Epidermal melanocyte (primary cell): ENCODE results near the gene PPIL3.

Experiments used
- DNase-seq: peaks from one replicate; pipeline ENCODE4 v3.0.0; 2011; ENCODE audit warnings: low spot score; ENCODE audit not compliant: insufficient read length

The PPIL3 gene

GRCh38 chr2:200861617-200862155 lies 27.2 kb downstream of the PPIL3 start:
- no peak for DNase-seq

DNA sequence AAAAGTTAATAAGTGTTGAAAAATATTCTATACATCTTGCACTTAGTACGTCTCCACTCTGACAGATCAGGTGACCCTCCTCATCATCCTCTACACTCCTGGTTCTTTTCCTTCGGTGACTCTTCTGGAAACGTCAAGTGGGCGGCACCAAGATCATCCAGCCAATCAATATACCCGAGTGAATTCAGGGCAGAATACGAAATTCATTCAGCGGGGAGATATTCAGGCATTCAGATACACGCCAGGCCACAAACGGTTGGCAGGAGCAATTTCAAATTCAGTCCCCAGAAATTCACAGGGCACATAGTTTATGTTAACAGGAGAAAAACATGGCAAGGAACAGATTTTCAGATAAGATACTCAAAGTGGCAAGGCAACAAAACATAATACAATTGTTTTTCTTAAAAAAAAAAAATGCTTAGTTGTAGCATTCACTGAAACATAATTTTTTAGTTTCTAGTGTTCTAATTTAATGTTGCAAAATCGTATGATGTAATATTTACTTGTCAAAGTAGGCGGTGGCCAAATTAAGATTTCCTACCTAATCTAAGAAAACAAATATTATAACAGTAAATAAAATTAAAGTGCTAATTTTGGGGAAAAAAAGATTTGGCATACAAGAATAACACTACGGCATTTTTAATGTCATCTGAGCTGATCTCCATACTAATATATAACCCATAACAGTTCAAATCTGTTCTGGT lies 28.6 kb downstream of the PPIL3 start:
- DNase-seq: no peak

DNA sequence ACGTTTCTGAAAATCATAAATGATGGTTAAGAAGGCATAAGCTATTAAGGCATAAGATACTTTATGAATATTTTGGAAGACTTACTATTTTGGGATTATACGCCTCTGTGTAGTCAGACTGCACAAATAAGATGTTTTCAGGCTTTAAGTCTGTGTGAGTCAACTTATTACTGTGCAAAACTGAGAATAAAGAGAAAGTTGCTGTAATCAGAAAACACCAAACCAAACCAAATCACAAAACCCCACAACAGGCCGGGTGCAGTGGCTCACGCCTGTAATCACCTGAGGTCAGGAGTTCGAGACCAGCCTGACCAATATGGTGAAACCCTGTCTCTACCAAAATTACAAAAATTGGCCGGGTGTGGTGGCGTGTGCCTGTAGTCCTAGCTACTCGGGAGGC lies 32.1 kb downstream of the PPIL3 start:
- DNase-seq: no peak

DNA sequence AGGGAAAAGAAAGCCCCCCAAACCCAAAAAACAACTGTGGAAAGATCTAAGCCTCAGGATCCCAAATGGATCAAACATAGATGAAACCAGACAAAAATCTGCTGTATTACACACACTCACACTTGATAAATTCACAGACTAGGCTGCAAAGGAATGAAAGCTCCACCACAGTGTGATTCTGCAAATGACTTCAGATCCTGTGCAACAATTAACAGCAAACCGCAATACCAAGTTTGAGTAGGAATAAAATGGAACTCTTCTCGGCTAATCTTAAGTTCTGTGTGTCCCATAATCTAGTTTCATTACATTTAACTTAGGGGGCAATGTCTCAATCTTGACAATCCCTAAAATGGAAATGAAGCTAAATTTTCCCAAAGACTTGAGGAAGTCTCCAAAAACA lies 36.3 kb downstream of the PPIL3 start:
- DNase-seq: no peak

DNA sequence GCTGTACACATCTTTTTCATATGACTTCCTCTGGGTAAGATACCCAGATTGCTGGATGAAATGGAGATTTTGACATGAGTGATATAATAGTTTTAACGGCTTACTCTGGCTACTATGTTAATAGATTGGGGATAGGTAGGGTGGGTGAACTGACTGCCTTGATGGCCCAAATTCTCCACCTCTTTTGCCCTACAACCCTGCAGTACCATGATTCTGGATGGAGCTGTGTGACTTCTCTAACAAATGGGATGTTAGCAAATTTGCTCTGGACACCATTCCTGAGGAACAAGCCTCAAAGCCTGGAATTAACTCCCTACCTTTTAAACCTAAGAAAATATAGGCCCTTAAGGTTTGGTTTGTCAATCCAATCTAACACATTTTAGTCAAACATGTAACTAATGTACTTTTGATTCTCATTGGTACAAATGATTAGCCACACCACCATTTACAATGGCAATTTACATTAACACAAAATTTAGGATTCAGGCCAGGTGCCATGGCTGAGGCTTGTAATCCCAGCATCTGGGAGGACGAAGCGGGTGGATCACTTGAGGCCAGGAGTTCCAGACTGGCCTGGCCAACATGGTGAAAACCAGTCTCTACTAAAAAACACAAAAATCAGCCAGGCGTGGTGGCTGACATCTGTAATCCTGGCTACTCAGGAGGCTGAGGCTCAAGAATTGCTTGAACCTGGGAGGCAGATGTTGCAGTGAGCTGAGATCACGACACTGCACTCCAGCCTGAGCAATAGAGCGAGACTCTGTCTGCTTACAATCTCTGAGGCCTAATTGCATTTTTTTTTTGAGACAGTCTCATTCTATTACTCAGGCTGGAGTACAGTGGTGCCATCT lies 37.3 kb downstream of the PPIL3 start:
- no peak for DNase-seq

DNA sequence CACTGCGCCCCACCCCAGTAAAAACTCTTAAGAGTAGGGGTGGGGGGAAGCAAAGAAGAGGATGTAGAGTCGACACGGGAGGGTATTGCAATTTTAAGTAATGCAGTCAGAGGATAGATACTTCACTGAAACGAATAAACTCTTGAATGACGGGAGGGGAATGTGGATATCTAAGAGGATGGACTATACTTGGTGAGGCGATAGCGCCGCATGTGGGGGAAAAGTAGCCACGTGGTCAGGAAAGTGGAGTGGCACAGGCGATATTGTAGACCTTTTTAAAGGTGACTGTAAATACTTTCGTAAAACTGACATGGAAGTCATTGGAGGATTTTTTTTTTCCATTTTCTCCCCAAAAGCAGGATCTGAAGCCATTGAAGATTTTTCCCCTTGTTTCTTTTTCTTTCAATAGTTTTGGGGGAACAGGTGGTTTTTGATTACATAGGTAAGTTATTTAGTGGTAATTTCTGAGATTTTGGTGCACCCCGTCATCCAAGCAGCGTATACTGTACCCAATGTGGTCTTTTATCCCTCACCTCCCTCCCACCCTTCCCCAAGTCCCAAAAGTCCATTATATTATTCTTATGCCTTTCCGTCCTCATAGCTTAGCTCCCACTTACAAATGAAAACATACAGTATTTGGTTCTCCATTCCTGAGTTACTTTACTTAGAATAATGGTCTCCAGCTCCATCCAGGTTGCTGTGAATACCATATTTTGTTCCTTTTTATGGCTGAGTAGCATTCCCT lies 38.2 kb downstream of the PPIL3 start:
- no peak for DNase-seq

DNA sequence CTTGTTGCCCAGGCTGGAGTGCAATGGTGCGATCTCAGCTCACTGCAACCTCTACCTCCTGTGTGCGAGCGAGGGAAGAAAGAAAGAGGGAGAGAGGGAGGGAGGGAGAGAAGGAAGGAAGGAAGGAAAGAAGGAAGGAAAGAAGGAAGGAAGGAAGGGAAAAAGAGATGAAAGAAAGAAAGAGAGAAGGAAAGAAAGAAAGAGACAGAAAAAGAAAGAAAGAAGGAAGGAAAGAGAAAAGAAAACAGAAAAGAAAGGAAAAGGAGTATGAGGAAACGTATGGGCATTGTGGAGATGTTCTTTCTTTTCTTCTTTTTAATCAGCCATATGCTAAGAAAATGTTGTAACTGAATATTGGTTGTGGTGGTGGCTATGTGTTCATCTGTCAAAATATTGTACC lies 40.9 kb downstream of the PPIL3 start:
- no peak for DNase-seq

GRCh38 chr2:200847269-200847668 lies 41.6 kb downstream of the PPIL3 start:
- DNase-seq: no peak

- DNase-seq: no peak
Measured at GRCh38 chr2:200845669-200846325, 43.1 kb downstream of the PPIL3 start.

DNA sequence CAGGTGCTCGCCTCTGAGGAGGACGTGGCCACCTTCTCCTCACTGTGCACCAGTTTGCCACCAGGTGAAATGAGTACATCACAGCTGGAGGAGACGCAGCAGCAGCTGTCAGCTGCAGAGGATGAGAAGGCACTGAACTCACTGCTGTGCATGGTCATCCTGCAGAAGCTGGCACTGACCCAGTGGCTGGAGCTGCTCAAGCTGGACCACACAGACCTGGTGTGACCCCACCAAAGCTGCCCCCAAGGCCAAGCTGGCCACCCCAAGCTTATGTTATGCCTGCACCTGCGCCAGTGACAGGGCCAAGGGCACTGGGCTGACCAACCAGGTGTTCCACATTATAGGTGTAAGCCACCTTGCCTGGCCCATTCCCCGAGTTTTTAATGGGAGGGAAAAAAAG lies 43.7 kb downstream of the PPIL3 start:
- DNase-seq: no peak

DNA sequence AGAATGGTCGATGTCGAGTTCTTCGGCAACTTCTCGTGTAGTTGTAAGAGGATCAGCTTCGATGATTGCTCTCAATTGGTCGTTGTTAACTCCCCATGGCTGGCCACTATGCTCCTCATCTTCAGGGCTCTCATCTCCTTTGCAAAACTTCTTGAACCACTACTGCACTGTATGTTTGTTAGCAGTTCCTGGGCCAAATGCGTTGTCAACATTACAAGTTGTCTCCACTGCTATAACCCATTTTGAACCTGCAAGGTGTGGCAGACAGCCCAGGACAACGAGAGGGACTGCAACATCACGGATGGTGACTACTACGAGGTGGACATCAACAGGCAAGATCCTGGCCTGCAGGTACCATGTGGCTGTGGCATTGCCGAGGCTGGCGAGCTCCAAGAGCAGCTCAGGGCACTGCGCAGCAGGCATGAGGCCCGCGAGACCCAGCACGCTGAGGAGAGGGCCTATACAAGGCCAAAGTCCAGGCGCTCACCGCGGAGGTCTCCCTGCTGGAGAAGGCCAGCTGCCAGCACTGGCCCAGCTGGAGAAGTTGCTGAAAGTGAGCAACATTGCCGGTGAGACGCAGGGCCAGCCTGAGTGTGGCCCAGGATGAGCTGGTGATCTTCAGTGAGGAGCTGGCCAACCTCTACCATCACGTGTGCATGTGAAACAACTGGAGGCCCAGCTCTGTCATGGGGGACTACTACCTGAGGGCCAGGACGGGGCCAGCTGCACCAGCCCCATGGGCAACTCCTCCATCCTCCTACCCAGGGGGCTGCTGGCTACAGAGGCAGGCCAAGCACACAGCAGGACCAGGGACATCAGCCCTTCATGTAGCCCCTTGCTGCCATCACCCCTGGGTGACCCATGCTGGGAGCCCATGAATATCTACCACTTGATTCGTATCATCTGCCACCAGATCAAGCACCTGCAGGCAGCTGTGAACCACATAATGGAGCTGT lies 44.6 kb downstream of the PPIL3 start:
- DNase-seq: no peak

- no peak for DNase-seq
Measured at GRCh38 chr2:200839513-200839912, 49.4 kb downstream of the PPIL3 start.

- DNase-seq: no peak
Measured at GRCh38 chr2:200834701-200835100, 54.2 kb downstream of the PPIL3 start.

- DNase-seq: no peak
Measured at GRCh38 chr2:200829258-200829655, 59.6 kb downstream of the PPIL3 start.

- DNase-seq: no peak
Measured at GRCh38 chr2:200828572-200829257, 60.2 kb downstream of the PPIL3 start.

DNA sequence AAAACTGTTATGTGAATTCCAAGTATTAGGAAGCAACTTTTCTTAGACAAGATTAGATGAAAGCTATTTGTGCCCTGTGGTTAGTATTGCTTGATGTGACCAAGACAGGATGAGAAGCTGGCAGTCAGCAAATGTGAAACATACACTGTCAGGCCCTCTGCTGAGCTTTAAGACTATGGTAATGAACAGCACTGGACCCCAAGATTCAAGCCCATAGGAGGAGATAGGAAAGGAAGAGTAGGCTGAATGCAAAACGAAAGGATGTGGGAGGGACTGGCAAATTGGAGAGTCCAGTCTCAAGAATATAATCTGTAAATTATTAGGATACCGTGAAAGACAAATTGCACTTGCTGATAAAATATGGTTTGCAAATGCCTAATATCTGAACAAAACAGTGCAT lies 60.8 kb downstream of the PPIL3 start:
- DNase-seq: no peak

- no peak for DNase-seq
Measured at GRCh38 chr2:200821686-200822245, 67.1 kb downstream of the PPIL3 start.
